ENCODE measurements around the gene PALM.

DNA sequence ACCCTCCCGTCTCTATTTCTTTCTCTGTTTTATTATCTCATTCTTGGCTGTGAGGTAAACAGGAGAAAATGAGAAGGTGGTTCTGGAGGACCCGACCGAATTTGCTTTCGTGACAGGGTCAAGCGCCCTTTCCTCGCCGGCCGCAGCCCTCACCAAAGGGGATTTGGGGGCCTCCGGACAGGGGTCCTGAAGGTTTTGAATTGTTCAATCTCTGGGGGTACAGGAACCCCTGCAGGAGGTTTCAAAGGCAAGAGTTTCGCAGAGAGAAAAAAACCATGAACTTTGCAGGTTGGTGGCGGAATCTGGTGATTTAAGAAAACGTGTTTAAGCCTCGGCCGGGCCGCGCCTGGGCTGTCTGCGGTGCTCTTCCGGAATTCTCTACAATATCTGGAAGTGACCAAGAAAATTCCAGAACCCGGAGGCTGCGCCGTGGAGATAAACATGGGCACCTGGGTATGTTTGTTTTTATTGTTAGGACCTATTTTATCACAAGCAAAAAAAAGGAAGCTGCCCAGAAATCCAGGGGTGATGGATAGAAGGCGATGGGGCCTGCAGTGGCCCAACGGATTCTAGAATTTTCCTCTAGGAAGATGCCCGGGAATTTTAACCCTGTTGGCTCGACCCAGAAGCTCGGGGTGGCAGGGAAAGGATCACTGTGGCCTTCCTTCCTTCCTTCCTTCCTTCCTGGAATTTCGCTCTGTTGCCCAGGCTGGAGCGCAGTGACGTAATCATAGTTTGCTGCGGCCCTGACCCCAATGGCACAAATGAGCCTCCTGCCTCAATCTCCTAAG is 74.3 kb downstream of the PALM start:
- TF ChIP-seq CEBPB (IDR thresholded peaks at IDR 0.05): no peak
- no peak for TF ChIP-seq RAD21 (IDR thresholded peaks at IDR 0.05; ENCODE audit: low read depth)
- TF ChIP-seq TAF1 (IDR thresholded peaks at IDR 0.05; ENCODE audit: low read depth): no peak; the same call in 1 of the 2 replicates
- TF ChIP-seq YY1 (IDR thresholded peaks at IDR 0.05; ENCODE audit: low read depth): no peak
- peak; percentile 32; the same call in 1 of the 2 replicates for TF ChIP-seq MAX (IDR thresholded peaks at IDR 0.05)
- TF ChIP-seq REST (IDR thresholded peaks at IDR 0.05; ENCODE audit: low read depth): no peak
- no peak for TF ChIP-seq TEAD4 (IDR thresholded peaks at IDR 0.05)
- TF ChIP-seq NFIC (IDR thresholded peaks at IDR 0.05): no peak
- no peak for TF ChIP-seq EP300 (IDR thresholded peaks at IDR 0.05; ENCODE audit: borderline replicate concordance)
